ENCODE results near the gene DPP8. TPM values are rescaled to one million over a fixed set of nuclear protein-coding genes. Genes with fewer than 3 reads are reported as not detected.
"Not testable (repeated sequence)": the region's sequence is repeated elsewhere in the genome, so short reads cannot be mapped to it uniquely, and the experiment has no call there.

Gene DPP8
- total RNA-seq, 2 experiments from 2014 or later: 29.5 to 29.8 TPM

- ChIA-PET POLR2A (no interaction called here), CTCF (no interaction called here)
These were observed 105.9 kb downstream of the DPP8 start for GRCh38 chr15:65411465-65412071.

GRCh38 chr15:65410972-65411371, 106.5 kb downstream of the DPP8 start:
- CTCF ChIA-PET: no interaction called here
- POLR2A ChIA-PET: no interaction called here

GRCh38 chr15:65410036-65410435, 107.5 kb downstream of the DPP8 start:
- ChIA-PET POLR2A (no interaction called here), CTCF (no interaction called here)

DNA sequence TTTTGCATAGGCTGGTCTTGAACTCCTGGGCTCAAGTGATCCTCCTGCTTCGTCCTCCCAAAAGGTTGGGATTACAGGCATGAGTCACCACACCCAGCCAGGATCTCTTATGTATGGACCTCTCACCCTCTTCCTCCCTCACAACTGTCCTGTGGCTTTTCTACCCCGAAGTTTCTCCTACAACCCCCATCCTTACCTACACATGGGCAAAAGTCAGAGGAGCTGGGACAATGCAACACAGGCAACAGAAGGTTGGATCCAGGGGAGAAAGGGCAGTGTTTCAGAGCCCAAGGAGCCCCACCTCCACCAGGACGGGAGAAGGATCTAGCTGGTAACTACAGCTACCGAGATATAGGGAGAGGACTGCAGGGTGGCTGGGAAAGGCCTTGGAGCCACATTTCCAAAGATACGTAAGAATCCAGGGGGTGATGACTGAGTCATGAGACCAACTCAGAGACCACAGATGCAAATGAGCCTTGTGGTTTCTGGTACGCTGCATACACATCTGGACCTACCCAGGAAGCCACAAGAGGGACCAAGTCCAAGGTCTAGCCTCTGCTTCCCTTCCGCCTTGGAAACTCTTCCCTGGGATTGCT, 108.4 kb downstream of the DPP8 start:
- CTCF ChIA-PET: no interaction called here
- POLR2A ChIA-PET: no interaction called here

DNA sequence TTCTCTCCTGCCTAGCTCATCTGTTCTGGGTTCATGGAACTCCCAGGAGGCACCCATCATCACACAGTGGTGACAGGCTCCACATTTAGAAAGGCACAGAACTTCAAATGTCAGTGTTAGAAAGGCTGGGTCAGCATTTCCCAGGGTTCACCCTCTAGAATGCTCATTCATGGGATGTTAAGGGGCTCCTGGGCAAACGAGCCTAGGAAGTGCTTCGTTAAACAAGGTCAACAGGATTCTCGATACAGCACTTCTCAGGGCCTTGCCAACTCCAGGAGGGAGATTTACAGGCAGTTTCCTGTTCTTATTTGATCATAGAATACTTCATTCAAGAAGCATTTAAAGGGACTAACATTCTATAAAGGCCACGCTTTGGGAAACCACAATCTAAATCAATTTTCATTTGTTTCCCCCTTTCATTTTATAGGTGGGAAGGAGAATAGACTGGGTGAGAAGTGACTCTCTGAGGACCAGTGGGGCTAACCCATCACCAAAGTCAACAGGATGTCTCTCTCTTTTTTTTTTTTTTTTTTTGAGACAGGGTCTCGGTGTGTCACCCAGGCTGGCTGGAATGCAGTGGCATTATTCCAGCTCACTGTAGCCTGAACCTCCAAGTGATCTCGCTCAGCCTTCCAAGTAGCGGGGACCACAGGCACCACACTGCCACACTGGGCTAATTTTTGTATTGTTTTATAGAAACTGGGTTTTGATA, 109.0 kb downstream of the DPP8 start:
- POLR2A ChIA-PET: no interaction called here
- CTCF ChIA-PET: no interaction called here

DNA sequence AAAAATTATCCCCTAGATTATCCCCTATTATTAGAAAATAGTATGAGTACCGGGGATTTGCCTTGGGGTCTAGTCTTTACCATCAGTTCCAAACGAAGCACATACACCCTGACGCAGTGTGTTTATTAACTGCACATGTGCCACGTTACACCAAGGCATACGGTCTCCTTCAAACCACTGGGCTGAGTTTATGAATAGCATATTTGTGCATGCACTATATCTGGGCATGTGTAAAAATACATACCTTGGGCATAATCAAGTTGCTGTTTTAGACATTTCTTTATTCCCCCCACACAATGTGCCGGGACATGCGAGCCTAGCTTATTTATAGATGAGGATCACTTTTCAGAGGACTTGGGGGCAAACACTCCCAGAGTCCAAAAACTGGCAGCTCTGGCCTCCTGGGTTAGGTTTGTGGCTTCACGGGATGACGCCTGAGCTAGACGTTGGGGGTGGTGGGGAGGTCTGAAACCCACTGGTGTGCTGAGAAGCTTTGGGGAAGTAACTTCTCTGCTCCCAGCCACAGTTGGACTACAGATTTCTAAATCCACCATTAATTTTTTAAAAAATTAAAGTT, 111.0 kb downstream of the DPP8 start:
- ChIA-PET CTCF (no interaction called here), POLR2A (no interaction called here)

GRCh38 chr15:65405791-65406423, 111.6 kb downstream of the DPP8 start:
- POLR2A ChIA-PET: no interaction called here

GRCh38 chr15:65404186-65404872, 113.2 kb downstream of the DPP8 start:
- ChIA-PET POLR2A (no interaction called here), CTCF (no interaction called here)

More at GRCh38 chr15:65405791-65406423, 111.6 kb downstream of the DPP8 start:
- CTCF ChIA-PET: no interaction called here

- ChIA-PET CTCF (no interaction called here), POLR2A (no interaction called here)
These were observed 114.5 kb downstream of the DPP8 start for GRCh38 chr15:65402961-65403360.

DNA sequence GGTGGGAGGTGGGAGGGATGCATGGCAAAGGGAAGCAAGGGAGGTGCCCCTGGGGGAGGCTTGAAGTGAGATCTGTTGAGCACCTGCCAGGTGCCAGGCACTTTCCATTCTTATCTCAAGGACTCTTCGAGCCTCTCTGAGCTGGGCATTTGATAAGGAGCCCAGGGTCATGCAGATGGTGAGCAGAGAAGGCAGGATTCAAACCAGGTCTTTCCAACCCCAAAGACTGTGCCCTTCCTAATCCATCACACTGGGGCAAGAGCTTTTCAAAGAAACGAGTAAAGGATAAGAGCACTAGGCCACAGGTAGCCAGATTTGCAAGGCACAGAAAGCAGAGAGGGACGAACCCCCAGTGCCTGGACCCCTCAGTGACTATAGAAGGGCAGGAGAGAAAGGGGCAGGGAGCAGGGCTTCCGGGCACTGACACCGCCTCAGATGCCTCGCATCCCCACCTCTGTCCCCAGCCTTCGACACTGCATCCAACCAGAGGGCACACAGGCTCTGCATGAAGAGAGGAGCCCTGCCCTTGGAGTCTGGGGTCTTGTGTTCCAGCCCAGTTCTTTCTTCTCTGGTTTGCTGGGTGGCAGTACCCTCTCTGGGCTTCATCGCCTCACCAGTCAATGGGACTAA, 115.8 kb downstream of the DPP8 start:
- POLR2A ChIA-PET: no interaction called here
- CTCF ChIA-PET: interaction anchor here (0.6 to 1.9 kb wide), 6 partner anchors 14 to 368 kb away, joined by 3 to 8 read pairs (median 3); no protein-coding TSS in a partner anchor

DNA sequence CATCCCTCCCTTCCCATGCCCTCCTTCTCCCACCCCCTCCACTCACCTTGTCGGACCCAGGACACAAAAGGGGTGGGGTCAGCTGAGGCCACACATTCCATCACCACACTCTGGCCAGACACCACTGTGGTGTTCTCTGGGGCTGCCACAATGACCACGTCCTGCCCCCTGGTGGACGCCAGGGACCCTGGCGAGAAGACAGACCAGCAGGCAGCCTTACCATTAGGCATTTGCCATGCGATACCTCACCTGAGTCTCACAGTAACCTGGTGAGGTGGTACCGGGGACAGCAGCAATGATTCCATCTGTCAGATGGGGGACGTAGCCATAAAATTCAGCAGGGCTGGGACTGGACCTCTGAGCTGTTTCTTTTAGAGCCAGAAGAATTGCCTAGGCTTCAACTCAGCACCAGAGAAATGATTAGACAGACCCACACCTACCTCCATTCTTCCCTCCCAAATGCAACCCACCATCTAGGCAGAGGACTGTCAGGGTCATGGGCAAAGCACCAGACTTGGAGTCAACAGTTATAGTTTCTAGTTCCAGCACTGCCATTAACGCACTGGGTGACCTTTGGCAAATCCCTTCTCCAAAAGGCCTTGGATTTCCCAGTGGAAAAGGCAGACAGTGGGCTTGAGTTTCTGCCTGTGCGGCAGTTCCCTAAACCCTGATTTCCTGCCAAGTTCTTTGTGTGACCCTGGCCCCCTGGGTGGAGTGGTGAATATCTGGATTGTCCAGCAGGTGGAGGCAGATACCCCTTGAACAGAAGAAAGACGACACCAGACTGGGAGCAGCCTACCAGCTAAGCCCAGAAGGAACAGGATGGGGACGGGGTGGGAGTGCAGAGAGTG, 116.5 kb downstream of the DPP8 start:
- POLR2A ChIA-PET: no interaction called here

DNA sequence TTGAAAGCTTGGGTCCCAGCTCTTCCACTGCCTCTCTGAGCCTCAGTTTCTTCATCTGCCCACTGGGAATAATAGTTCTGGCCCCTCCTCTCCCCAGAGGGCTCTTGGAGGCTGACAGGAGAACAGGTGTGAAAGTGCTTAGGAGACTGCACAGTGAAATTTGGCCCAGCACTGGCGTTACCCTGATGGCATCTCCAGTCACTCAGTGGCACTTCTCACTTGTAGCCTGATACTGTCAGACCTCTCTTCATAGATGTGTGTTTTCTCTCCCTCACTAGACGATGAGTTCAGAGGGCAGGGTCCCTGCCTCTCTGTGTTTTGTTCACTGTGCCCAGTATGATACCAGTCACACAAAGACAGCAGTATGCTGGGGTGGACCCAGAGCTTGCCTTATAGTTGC, 117.5 kb downstream of the DPP8 start:
- ChIA-PET CTCF (interaction anchor here (1.0 to 1.9 kb wide), 6 partner anchors 12 to 90 kb away, joined by 3 to 9 read pairs (median 6); no protein-coding TSS in a partner anchor), POLR2A (interaction anchor here (0.7 kb wide), 1 partner anchor 117 kb away, joined by 3 read pairs; no protein-coding TSS in a partner anchor)

More for the DNA sequence above, 116.5 kb downstream of the DPP8 start:
- CTCF ChIA-PET: interaction anchor here (0.6 to 1.9 kb wide), 9 partner anchors 13 to 367 kb away, joined by 3 to 9 read pairs (median 3); no protein-coding TSS in a partner anchor

GRCh38 chr15:65399001-65399706, 118.3 kb downstream of the DPP8 start:
- ChIA-PET CTCF (interaction anchor here (1.0 to 2.2 kb wide), 4 partner anchors 13 to 80 kb away, joined by 4 to 8 read pairs (median 6); no protein-coding TSS in a partner anchor), POLR2A (no interaction called here)

- CTCF ChIA-PET: interaction anchor here (1.3 to 2.2 kb wide), 2 partner anchors 12 to 80 kb away, joined by 4 to 8 read pairs; no protein-coding TSS in a partner anchor
- POLR2A ChIA-PET: not testable (repeated sequence)
These were observed 119.0 kb downstream of the DPP8 start for GRCh38 chr15:65398486-65398885.

- ChIA-PET CTCF (interaction anchor here (2.0 to 2.2 kb wide), 2 partner anchors 12 to 78 kb away, joined by 8 read pairs; no protein-coding TSS in a partner anchor), POLR2A (no interaction called here)
These were observed 120.5 kb downstream of the DPP8 start for GRCh38 chr15:65396965-65397317.

DNA sequence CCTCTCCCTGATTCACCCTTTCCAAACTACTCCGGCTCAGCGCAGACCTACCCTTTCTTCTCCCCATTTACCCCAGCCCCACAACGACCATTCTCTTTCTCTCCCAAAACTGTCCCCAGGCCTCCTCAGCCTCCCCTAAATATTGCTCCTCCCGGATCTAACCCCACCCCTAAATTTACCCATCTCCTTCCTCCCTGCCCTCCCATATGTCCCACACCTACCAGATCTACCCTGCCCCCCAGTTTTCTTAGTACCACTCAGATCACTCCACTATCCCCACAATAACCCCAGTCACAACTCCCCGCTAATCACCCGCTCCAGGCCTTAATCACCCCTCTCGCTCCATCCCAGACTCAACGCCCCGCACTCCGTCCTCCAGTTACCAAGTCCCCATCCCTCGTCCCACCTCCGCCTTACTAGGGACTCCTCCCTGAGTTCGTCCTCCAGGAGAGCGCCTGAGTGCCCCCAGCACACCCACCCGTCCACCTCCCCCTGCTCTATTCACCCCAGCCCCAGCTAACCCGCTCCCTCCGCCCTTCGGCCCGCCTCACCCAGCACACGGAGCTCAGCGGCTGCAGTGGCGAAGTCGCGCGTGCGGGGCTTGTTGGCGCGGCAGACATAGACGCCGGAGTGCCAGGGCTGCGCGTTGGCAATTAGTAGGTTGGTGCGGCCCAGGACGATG, 121.1 kb downstream of the DPP8 start:
- CTCF ChIA-PET: interaction anchor here (2.0 to 2.6 kb wide), 2 partner anchors 11 to 77 kb away, joined by 6 to 8 read pairs; no protein-coding TSS in a partner anchor
- POLR2A ChIA-PET: no interaction called here
